NCI-H2081 treated with DMSO at 0.1 percent for 48 hours (cell line): ENCODE measurements around the gene FNIP2.
"Not testable (repeated sequence)": the region's sequence is repeated elsewhere in the genome, so short reads cannot be mapped to it uniquely, and the experiment has no call there.

Experiments
- DNase-seq: peaks from one replicate; lab custom pipeline; 2025; lab: John Stamatoyannopoulos, UW

FNIP2 gene

GRCh38 chr4:158814636-158815330 lies 46.0 kb downstream of the FNIP2 start:
- no peak for DNase-seq

- DNase-seq, result no peak
Observed at GRCh38 chr4:158816955-158817354, 48.1 kb downstream of the FNIP2 start.

- DNase-seq, result no peak
Observed at GRCh38 chr4:158817562-158818296, 48.9 kb downstream of the FNIP2 start.

GRCh38 chr4:158818560-158819140 lies 49.8 kb downstream of the FNIP2 start:
- no peak for DNase-seq

- no peak for DNase-seq
Observed at GRCh38 chr4:158819942-158820786, 51.3 kb downstream of the FNIP2 start.

GRCh38 chr4:158821228-158821971 lies 52.6 kb downstream of the FNIP2 start:
- DNase-seq, result no peak

GRCh38 chr4:158822348-158822747 lies 53.5 kb downstream of the FNIP2 start:
- DNase-seq, result no peak

GRCh38 chr4:158823461-158823873 lies 54.6 kb downstream of the FNIP2 start:
- DNase-seq, result no peak

GRCh38 chr4:158824425-158825274 lies 55.8 kb downstream of the FNIP2 start:
- DNase-seq, result no peak

GRCh38 chr4:158825433-158826036 lies 56.7 kb downstream of the FNIP2 start:
- DNase-seq, result no peak

- no peak for DNase-seq
Observed at GRCh38 chr4:158826057-158826456, 57.2 kb downstream of the FNIP2 start.

- DNase-seq, result no peak
Observed at GRCh38 chr4:158826882-158827281, 58.1 kb downstream of the FNIP2 start.

GRCh38 chr4:158827543-158827981 lies 58.7 kb downstream of the FNIP2 start:
- DNase-seq, result no peak

GRCh38 chr4:158828151-158828550 lies 59.3 kb downstream of the FNIP2 start:
- DNase-seq, result not testable (repeated sequence)

GRCh38 chr4:158829254-158829653 lies 60.4 kb downstream of the FNIP2 start:
- DNase-seq, result no peak

GRCh38 chr4:158833602-158834001 lies 64.8 kb downstream of the FNIP2 start:
- DNase-seq, result no peak

GRCh38 chr4:158835226-158836001 lies 66.6 kb downstream of the FNIP2 start:
- no peak for DNase-seq

GRCh38 chr4:158836002-158836369 lies 67.2 kb downstream of the FNIP2 start:
- DNase-seq, result no peak

- no peak for DNase-seq
Observed at GRCh38 chr4:158836828-158837449, 68.1 kb downstream of the FNIP2 start.
